Right lobe of liver (tissue), 4 donors: ENCODE measurements around the gene PRSS38.
"Not testable (repeated sequence)": the region's sequence is repeated elsewhere in the genome, so short reads cannot be mapped to it uniquely, and the experiment has no call there.

ENCODE experiments used
- POLR2A ChIP-seq: fragments of 450-650 bp; IDR thresholded peaks from one replicate; pipeline ENCODE4 v1.6.1; 2017; ENCODE audit warnings: antibody characterized with exemption, mild to moderate bottlenecking
- TF ChIP-seq, protein P1 (sequence below), 4 donors: fragments of 200-600 bp in 3 of 4; fragments of 450-650 bp in 1 of 4; IDR thresholded peaks; one replicate each; pipeline versions ENCODE4 v1.5.1 to v1.8.0; 2016 to 2022; ENCODE audit warnings: antibody characterized with exemption in 4 of 4, mild to moderate bottlenecking in 2 of 4
- donor health status: DM: no; HTN: no; CAD: no.
- donor health status: DM: no; HTN: no; CAD: no.
- donor health status: DM: no; HTN: yes; CAD: no.

DNA sequence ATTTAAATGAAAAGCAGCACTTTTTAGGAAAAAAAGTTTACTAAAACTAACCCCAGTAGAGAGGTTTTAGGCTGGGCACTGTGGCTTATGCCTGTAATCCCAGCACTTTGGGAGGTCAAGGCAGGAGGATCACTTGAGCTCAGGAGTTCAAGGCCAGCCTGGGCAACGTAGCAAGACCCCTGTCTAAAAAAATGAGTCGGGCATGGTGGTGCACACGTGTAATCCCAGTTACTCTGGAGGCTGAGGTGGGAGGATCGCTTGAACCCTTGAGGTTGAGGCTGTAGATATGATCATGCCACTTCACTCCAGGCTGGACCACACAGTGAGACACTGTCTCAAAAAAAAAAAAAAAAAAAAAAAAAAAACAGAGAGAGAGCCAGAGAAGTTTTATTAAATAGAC, 31.6 kb downstream of the PRSS38 start:
- TF ChIP-seq, protein P1, sequence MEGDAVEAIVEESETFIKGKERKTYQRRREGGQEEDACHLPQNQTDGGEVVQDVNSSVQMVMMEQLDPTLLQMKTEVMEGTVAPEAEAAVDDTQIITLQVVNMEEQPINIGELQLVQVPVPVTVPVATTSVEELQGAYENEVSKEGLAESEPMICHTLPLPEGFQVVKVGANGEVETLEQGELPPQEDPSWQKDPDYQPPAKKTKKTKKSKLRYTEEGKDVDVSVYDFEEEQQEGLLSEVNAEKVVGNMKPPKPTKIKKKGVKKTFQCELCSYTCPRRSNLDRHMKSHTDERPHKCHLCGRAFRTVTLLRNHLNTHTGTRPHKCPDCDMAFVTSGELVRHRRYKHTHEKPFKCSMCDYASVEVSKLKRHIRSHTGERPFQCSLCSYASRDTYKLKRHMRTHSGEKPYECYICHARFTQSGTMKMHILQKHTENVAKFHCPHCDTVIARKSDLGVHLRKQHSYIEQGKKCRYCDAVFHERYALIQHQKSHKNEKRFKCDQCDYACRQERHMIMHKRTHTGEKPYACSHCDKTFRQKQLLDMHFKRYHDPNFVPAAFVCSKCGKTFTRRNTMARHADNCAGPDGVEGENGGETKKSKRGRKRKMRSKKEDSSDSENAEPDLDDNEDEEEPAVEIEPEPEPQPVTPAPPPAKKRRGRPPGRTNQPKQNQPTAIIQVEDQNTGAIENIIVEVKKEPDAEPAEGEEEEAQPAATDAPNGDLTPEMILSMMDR (IDR thresholded peaks at IDR 0.05): not testable (repeated sequence)
- TF ChIP-seq POLR2A: not testable (repeated sequence)
